GM21619 (cell line): Measurements from ENCODE around the gene CIZ1.

ENCODE experiments used
- ATAC-seq: cut with Tn5 transposase; IDR thresholded peaks from one replicate; pipeline ENCODE4 v1.9.1; 2021; ENCODE audit not compliant: unreplicated experiment

Gene CIZ1

GRCh38 chr9:128214571-128215490, 23.5 kb upstream of the CIZ1 start:
- no peak for ATAC-seq

- no peak for ATAC-seq
Measured at GRCh38 chr9:128213746-128214497, 22.6 kb upstream of the CIZ1 start.

GRCh38 chr9:128211981-128212281, 20.6 kb upstream of the CIZ1 start:
- no peak for ATAC-seq

GRCh38 chr9:128211186-128211980, 20.0 kb upstream of the CIZ1 start:
- ATAC-seq: no peak

- ATAC-seq: no peak
Measured at GRCh38 chr9:128208946-128209669, 17.7 kb upstream of the CIZ1 start.

GRCh38 chr9:128208386-128208785, 17.0 kb upstream of the CIZ1 start:
- ATAC-seq: no peak

- ATAC-seq: no peak
Measured at GRCh38 chr9:128206916-128207910, 15.8 kb upstream of the CIZ1 start.

GRCh38 chr9:128206484-128206883, 15.1 kb upstream of the CIZ1 start:
- ATAC-seq: no peak

GRCh38 chr9:128205296-128205944, 14.0 kb upstream of the CIZ1 start:
- ATAC-seq: no peak

GRCh38 chr9:128204858-128205257, 13.5 kb upstream of the CIZ1 start:
- ATAC-seq: no peak

GRCh38 chr9:128203707-128204551, 12.6 kb upstream of the CIZ1 start:
- ATAC-seq: no peak

GRCh38 chr9:128203024-128203706, 11.8 kb upstream of the CIZ1 start, which contains the start of gene DNM1:
Gene DNM1, plus strand, starts transcription at chr9:128203379. Its CDS starts 92 bp downstream, at chr9:128203471.
- ATAC-seq: peak; percentile 69

GRCh38 chr9:128202648-128203023, 11.3 kb upstream of the CIZ1 start:
- no peak for ATAC-seq

- ATAC-seq: no peak
Measured at GRCh38 chr9:128201441-128202369, 10.3 kb upstream of the CIZ1 start.

- ATAC-seq: no peak
Measured at GRCh38 chr9:128193469-128194096, 2.2 kb upstream of the CIZ1 start.
